B cell (primary cell): ENCODE results near the gene TMC2. TPM values are rescaled to one million over a fixed set of nuclear protein-coding genes. Genes with fewer than 3 reads are reported as not detected.

Source experiments
- ATAC-seq: fragments of 200-7000 bp; cut with Tn5 transposase; one replicate; pipeline ENCODE4 v1.10.0; 2021; ENCODE audit warnings: low read depth, mild to moderate bottlenecking, moderate number of reproducible peaks, moderate library complexity
- CTCF ChIA-PET: fragments of 350-600 bp; sonication (Branson Sonifier 250); formaldehyde crosslinking; loops from one replicate; lab custom pipeline; 2021; ENCODE audit warnings: antibody characterized with exemption, inconsistent platforms; lab: Charles Lee
- POLR2A ChIA-PET: fragments of 350-600 bp; sonication (Branson Sonifier 250); formaldehyde crosslinking; loops from one replicate; lab custom pipeline; 2021; ENCODE audit warnings: antibody characterized with exemption; lab: Charles Lee
- DNase-seq: peaks from one replicate; pipeline ENCODE4 v3.0.0; 2013
- H2AFZ ChIP-seq: 2 replicates; pipeline ENCODE4 v1.6.1; 2012; ENCODE audit warnings: mild to moderate bottlenecking, low read depth, low read length; ENCODE audit not compliant: insufficient read depth, poor library complexity, severe bottlenecking
- H3K27ac ChIP-seq, 2 donors: 1 replicate in 1 of 2; 2 replicates in 1 of 2; pipeline ENCODE4 v1.5.1; 2012 to 2013; ENCODE audit warnings: low read length in 2 of 2, mild to moderate bottlenecking in 2 of 2, moderate library complexity in 1 of 2
- H3K27me3 ChIP-seq, 4 experiments: fragments of 200-600 bp in 1 of 4; sonication (generic) in 1 of 4; replicated peaks in 1 of 4; 1 replicate in 2 of 4; 2 replicates in 2 of 4; pipeline versions ENCODE4 v1.6.1 to v1.7.0; 2013 to 2016; ENCODE audit warnings: low read length in 3 of 4, mild to moderate bottlenecking in 2 of 4, mixed read lengths in 1 of 4, moderate library complexity in 1 of 4; ENCODE audit not compliant: insufficient read depth in 4 of 4, control insufficient read depth in 3 of 4; ENCODE audit errors: control extremely low read depth in 1 of 4
- H3K36me3 ChIP-seq, 2 experiments: replicated peaks in 1 of 2; 1 replicate in 1 of 2; 2 replicates in 1 of 2; pipeline versions ENCODE4 v1.6.1 to v1.7.1; 2013; ENCODE audit warnings: low read length in 1 of 2; ENCODE audit not compliant: insufficient read depth in 2 of 2, control insufficient read depth in 1 of 2; ENCODE audit errors: control extremely low read depth in 1 of 2, extremely low read depth in 1 of 2
- H3K4me1 ChIP-seq, 2 donors: fragments of 200-600 bp in 1 of 2; sonication (generic) in 1 of 2; 1 replicate in 1 of 2; 2 replicates in 1 of 2; pipeline versions ENCODE4 v1.5.1 to v1.6.1; 2013 to 2017; ENCODE audit warnings: low read length in 2 of 2; ENCODE audit not compliant: control insufficient read depth in 2 of 2, insufficient read depth in 2 of 2
- H3K4me2 ChIP-seq: replicated peaks from 2 replicates; pipeline ENCODE3; 2012; ENCODE audit warnings: mild to moderate bottlenecking, low read depth, low read length; ENCODE audit not compliant: poor library complexity, severe bottlenecking
- H3K4me3 ChIP-seq, 5 experiments: fragments of 200-600 bp in 1 of 5; sonication (generic) in 1 of 5; 1 replicate in 3 of 5; 2 replicates in 2 of 5; pipeline versions ENCODE4 v1.5.1 to v1.7.0; 2011 to 2016; ENCODE audit warnings: low read length in 4 of 5, mild to moderate bottlenecking in 4 of 5, low read depth in 2 of 5, control low read depth in 1 of 5, moderate library complexity in 1 of 5; ENCODE audit not compliant: insufficient read depth in 1 of 5; ENCODE audit errors: control extremely low read depth in 1 of 5, extremely low read depth in 1 of 5
- H3K79me2 ChIP-seq: fragments of 200-600 bp; sonication (generic); one replicate; pipeline ENCODE4 v1.6.0; 2016; ENCODE audit warnings: low read length; ENCODE audit not compliant: control insufficient read depth, insufficient read depth
- H3K9ac ChIP-seq: fragments of 200-600 bp; sonication (generic); 2 replicates; pipeline ENCODE4 v1.6.1; 2017; ENCODE audit warnings: mild to moderate bottlenecking, low read length, moderate library complexity
- H3K9me3 ChIP-seq, 3 donors: one replicate each; pipeline versions ENCODE4 v1.6.1 to v1.7.1; 2013; ENCODE audit warnings: low read length in 2 of 3; ENCODE audit not compliant: control insufficient read depth in 2 of 3, insufficient read depth in 1 of 3; ENCODE audit errors: control extremely low read depth in 1 of 3
- H4K20me1 ChIP-seq: 2 replicates; pipeline ENCODE4 v1.6.0; 2012; ENCODE audit warnings: mild to moderate bottlenecking, low read length; ENCODE audit not compliant: insufficient read depth, control insufficient read depth, poor library complexity, severe bottlenecking
- H3K27ac Mint-ChIP-seq: one replicate; pipeline ENCODE4 v1.8.0; 2021; ENCODE audit warnings: mixed read lengths
- H3K27me3 Mint-ChIP-seq: one replicate; pipeline ENCODE4 v1.8.0; 2021; ENCODE audit warnings: mixed read lengths
- H3K4me1 Mint-ChIP-seq: one replicate; pipeline ENCODE4 v1.8.0; 2021; ENCODE audit warnings: mixed read lengths
- H3K4me3 Mint-ChIP-seq: one replicate; pipeline ENCODE4 v1.8.0; 2021; ENCODE audit warnings: mixed read lengths
- H3K9me3 Mint-ChIP-seq: one replicate; pipeline ENCODE4 v1.8.0; 2022; ENCODE audit warnings: mixed read lengths; ENCODE audit not compliant: insufficient read depth
- EZH2 ChIP-seq: IDR thresholded peaks from 2 replicates; pipeline ENCODE4 v1.6.1; 2012; ENCODE audit warnings: borderline replicate concordance, low read depth, mild to moderate bottlenecking, moderate library complexity, low read length; ENCODE audit not compliant: insufficient read depth, poor library complexity, severe bottlenecking
- WGBS: methylation state at CpG from one replicate; pipeline ENCODE4 v1.1.5; 2013; ENCODE audit warnings: missing lambda C conversion rate; ENCODE audit not compliant: insufficient coverage; 5-methylcytosine and 5-hydroxymethylcytosine counted together
- intact Hi-C: fragments of 100-400 bp; cut with micrococcal nuclease; formaldehyde crosslinking; loops from one replicate; pipeline ENCODE4 v1.10.0; 2022
- polyA plus RNA-seq: library from polyadenylated mRNA; depleted of rRNA; stranded (reverse); fragments of >200 nt; gene quantifications from 2 replicates; pipeline ENCODE4 v1.2.3, GENCODE V29; 2012
- total RNA-seq, 2 donors: library from RNA; stranded (reverse); fragments of 120-200 nt in 1 of 2; gene quantifications; 1 replicate in 1 of 2; 2 replicates in 1 of 2; pipeline versions ENCODE4 v1.2.3 to v1.2.4, GENCODE V29; 2013 to 2022
- TF ChIP-seq, protein P1 (sequence below): fragments of 200-600 bp; IDR thresholded peaks from one replicate; pipeline ENCODE4 v1.8.0; 2022; ENCODE audit warnings: antibody characterized with exemption, mild to moderate bottlenecking

The TMC2 gene
- total and polyA plus RNA-seq, 2 donors (not counting 1 experiment from before 2014, with no cell fraction given) = not detected

DNA sequence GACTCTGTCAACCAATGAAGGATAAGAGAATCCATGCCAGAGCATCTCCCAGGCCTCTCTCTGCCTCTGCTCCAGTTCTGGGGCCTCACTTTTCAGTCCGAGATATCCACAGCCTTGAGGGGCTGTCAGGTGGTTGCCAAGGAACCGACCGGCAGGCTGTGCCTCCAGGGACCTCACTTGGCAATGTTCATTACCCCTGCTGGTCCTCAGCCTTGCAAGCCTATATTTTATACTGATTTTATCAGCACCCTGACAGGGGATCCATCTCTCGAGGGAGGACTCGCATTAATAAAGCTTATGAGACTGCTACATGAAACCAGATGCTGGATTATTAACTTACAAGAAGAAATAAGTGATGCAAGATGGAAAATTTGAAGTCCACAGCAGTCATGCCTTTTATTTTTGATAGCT is 39.9 kb downstream of the TMC2 start:
- no peaks in the 10 kb centered on the region for H3K36me3 ChIP-seq
- POLR2A ChIA-PET = no interaction called here
- peaks cover 0 to 25% (median 16%) of the 10 kb centered on the region in 4 experiments for H3K27me3 ChIP-seq
- no peaks in the 10 kb centered on the region for H4K20me1 ChIP-seq
- no peaks in the 10 kb centered on the region for H3K4me1 ChIP-seq
- no peak overlapping the region for H3K4me3 Mint-ChIP-seq
- H3K9me3 ChIP-seq = no peaks in the 10 kb centered on the region
- no peak overlapping the region for H3K4me2 ChIP-seq
- H3K4me1 Mint-ChIP-seq = no peaks in the 10 kb centered on the region
- H3K27ac ChIP-seq = no peak overlapping the region
- H2AFZ ChIP-seq = no peak overlapping the region
- H3K27me3 Mint-ChIP-seq = peaks cover 44% of the 10 kb centered on the region
- DNase-seq = no peak
- no peak for ATAC-seq
- H3K79me2 ChIP-seq = no peaks in the 10 kb centered on the region
- H3K27ac Mint-ChIP-seq = no peak overlapping the region
- intact Hi-C loops = no loop called here
- H3K9me3 Mint-ChIP-seq = no peaks in the 10 kb centered on the region
- H3K4me3 ChIP-seq = no peak overlapping the region
- no peak for TF ChIP-seq EZH2
- TF ChIP-seq, protein P1, sequence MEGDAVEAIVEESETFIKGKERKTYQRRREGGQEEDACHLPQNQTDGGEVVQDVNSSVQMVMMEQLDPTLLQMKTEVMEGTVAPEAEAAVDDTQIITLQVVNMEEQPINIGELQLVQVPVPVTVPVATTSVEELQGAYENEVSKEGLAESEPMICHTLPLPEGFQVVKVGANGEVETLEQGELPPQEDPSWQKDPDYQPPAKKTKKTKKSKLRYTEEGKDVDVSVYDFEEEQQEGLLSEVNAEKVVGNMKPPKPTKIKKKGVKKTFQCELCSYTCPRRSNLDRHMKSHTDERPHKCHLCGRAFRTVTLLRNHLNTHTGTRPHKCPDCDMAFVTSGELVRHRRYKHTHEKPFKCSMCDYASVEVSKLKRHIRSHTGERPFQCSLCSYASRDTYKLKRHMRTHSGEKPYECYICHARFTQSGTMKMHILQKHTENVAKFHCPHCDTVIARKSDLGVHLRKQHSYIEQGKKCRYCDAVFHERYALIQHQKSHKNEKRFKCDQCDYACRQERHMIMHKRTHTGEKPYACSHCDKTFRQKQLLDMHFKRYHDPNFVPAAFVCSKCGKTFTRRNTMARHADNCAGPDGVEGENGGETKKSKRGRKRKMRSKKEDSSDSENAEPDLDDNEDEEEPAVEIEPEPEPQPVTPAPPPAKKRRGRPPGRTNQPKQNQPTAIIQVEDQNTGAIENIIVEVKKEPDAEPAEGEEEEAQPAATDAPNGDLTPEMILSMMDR = no peak
- H3K9ac ChIP-seq = no peak overlapping the region
- CTCF ChIA-PET = interaction anchor here (0.7 kb wide), 1 partner anchor 64 kb away, joined by 3 read pairs; no protein-coding TSS in a partner anchor
- 74% methylated on average over 3 of the region's 5 CpGs for WGBS

DNA sequence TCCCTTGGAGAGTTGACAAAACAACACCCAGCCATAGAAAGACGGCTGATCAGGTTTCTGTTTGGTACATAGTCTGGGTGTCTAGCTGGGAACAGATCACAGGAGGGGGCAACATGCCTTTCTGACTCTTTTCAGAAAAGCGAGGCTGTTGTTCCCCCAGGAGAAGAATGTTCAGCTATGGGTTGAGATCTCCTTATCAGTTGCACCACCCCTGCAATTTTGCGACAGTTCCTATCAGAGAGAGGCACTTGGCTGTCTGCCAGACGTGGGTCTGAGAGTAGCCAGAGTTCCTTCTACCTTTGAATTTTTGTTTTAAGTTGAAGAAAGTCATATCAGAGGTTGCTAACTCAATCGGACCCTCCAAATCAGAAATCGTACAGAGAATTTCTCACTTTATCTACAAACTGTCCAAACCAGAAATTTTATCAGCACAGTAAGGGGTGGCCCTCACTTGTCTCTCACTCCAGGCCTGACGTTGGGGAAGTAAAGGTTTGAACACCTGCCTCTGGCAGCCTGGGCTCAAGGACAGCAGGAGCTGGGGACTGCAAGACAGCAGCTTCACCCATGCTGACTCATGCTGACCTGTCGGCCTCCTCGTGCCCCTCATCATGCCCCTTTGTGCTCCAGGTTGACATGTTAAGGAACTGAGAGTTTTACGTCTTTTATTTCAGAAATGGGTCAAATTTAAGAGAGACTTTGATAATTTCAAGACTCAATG is 42.3 kb downstream of the TMC2 start:
- intact Hi-C loops = no loop called here

More for the DNA sequence above, 42.3 kb downstream of the TMC2 start:
- Histone ChIP-seq H3K4me2 (no peak overlapping the region), H3K27ac (no peak overlapping the region), H3K36me3 (no peaks in the 10 kb centered on the region), H4K20me1 (no peaks in the 10 kb centered on the region), H3K79me2 (no peaks in the 10 kb centered on the region), H2AFZ (no peak overlapping the region), H3K9me3 (no peaks in the 10 kb centered on the region), H3K4me3 (no peak overlapping the region), H3K9ac (no peak overlapping the region), H3K27me3 (peaks cover 0 to 36% (median 19%) of the 10 kb centered on the region in 4 experiments), H3K4me1 (no peaks in the 10 kb centered on the region)
- DNase-seq (no peak), ATAC-seq (no peak)
- H3K27ac Mint-ChIP-seq = no peak overlapping the region
- H3K9me3 Mint-ChIP-seq = no peaks in the 10 kb centered on the region
- peaks cover 52% of the 10 kb centered on the region for H3K27me3 Mint-ChIP-seq
- 13% methylated on average over 6 of the region's 10 CpGs for WGBS
- TF ChIP-seq, protein P1 = no peak
- TF ChIP-seq EZH2 = no peak
- H3K4me1 Mint-ChIP-seq = no peaks in the 10 kb centered on the region
- ChIA-PET CTCF (no interaction called here), POLR2A (no interaction called here)
- no peak overlapping the region for H3K4me3 Mint-ChIP-seq
